Measurements from ENCODE around the gene HAAO.

GRCh38 chr2:42756150-42756775 lies 36.1 kb downstream of the HAAO start:
- no peak for TF ChIP-seq PAF1 (CRISPR knock-in tag; IDR thresholded peaks at IDR 0.05)
- TF ChIP-seq CTCF (CRISPR knock-in tag; IDR thresholded peaks at IDR 0.05) = no peak
- TF ChIP-seq HIVEP1 (CRISPR knock-in tag; IDR thresholded peaks at IDR 0.05) = no peak
- no peak for TF ChIP-seq POLR2AphosphoS5 (IDR thresholded peaks at IDR 0.05; ENCODE audit: low read depth, low read length)
- TF ChIP-seq REST (IDR thresholded peaks at IDR 0.05; ENCODE audit: borderline replicate concordance in 1 of 2, low read depth in 1 of 2, low read length in 2 of 2) = no peak
- TF ChIP-seq KLF9 (CRISPR knock-in tag; IDR thresholded peaks at IDR 0.05; ENCODE audit: low read depth) = no peak
- TF ChIP-seq CEBPG (CRISPR knock-in tag; IDR thresholded peaks at IDR 0.05) = no peak
- no peak for TF ChIP-seq MXI1 (IDR thresholded peaks at IDR 0.05; ENCODE audit: borderline replicate concordance, low read depth, low read length)
- TF ChIP-seq ZNF318 (CRISPR knock-in tag; IDR thresholded peaks at IDR 0.05) = no peak
- TF ChIP-seq EZH2 (conservative IDR thresholded peaks at IDR 0.05; ENCODE audit: low read depth, low read length) = no peak
- TF ChIP-seq JUND (CRISPR knock-in tag; IDR thresholded peaks at IDR 0.05) = no peak
- TF ChIP-seq ZBTB20 (CRISPR knock-in tag; IDR thresholded peaks at IDR 0.05; ENCODE audit: borderline replicate concordance, low read depth) = no peak
- no peak for TF ChIP-seq SMAD3 (CRISPR knock-in tag; IDR thresholded peaks at IDR 0.05)
- no peak for TF ChIP-seq ZNF7 (CRISPR knock-in tag; IDR thresholded peaks at IDR 0.05)
